Breast epithelium (tissue), 3 donors: ENCODE measurements around the gene CRYBG3.

Experiments used
- CTCF ChIP-seq, 3 donors: fragments of 450-650 bp; IDR thresholded peaks; one replicate each; pipeline ENCODE4 v1.5.1; 2016 to 2017; ENCODE audit warnings: antibody characterized with exemption in 3 of 3, mild to moderate bottlenecking in 3 of 3, moderate library complexity in 3 of 3
- POLR2AphosphoS5 ChIP-seq, 3 donors: sonication (generic); formaldehyde crosslinking; IDR thresholded peaks; one replicate each; pipeline ENCODE4 v1.6.1; 2017; ENCODE audit warnings: antibody characterized with exemption in 3 of 3

- TF ChIP-seq CTCF (IDR thresholded peaks at IDR 0.05) (no peak), POLR2AphosphoS5 (IDR thresholded peaks at IDR 0.05) (no peak)
Measured at GRCh38 chr3:97987306-97987705, 165.5 kb downstream of the CRYBG3 start.
